ENCODE data around the gene SSBP4.

The SSBP4 gene

DNA sequence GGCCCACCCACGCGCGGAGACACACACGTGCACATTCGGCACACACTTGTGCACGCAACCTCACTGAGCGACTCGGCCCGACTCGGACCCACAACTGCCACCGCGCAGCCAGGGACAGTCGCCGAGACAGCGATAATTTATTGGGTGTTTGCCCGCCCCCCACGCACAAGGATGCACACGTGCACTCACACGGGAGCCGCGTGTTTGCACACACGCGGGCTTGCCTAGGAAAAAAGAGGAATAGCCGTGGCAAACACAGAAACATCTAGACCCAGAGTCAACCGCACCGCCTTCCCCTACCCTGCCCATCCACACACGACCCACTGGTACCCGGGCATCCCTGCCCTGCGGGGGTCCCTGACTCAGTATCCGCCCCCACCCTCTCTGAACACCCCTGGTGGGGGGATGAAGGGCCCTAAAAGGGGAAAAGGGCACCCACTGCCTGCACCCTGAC lies 1.1 kb upstream of the SSBP4 start:
- TF ChIP-seq, protein P1, sequence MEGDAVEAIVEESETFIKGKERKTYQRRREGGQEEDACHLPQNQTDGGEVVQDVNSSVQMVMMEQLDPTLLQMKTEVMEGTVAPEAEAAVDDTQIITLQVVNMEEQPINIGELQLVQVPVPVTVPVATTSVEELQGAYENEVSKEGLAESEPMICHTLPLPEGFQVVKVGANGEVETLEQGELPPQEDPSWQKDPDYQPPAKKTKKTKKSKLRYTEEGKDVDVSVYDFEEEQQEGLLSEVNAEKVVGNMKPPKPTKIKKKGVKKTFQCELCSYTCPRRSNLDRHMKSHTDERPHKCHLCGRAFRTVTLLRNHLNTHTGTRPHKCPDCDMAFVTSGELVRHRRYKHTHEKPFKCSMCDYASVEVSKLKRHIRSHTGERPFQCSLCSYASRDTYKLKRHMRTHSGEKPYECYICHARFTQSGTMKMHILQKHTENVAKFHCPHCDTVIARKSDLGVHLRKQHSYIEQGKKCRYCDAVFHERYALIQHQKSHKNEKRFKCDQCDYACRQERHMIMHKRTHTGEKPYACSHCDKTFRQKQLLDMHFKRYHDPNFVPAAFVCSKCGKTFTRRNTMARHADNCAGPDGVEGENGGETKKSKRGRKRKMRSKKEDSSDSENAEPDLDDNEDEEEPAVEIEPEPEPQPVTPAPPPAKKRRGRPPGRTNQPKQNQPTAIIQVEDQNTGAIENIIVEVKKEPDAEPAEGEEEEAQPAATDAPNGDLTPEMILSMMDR (conservative IDR thresholded peaks at IDR 0.05; ENCODE audit: low read depth, low read length), result no peak
- H3K4me3 ChIP-seq (ENCODE audit: low read length), result peak overlapping the region; percentile 6
- no peak for DNase-seq (ENCODE audit: low read depth)

DNA sequence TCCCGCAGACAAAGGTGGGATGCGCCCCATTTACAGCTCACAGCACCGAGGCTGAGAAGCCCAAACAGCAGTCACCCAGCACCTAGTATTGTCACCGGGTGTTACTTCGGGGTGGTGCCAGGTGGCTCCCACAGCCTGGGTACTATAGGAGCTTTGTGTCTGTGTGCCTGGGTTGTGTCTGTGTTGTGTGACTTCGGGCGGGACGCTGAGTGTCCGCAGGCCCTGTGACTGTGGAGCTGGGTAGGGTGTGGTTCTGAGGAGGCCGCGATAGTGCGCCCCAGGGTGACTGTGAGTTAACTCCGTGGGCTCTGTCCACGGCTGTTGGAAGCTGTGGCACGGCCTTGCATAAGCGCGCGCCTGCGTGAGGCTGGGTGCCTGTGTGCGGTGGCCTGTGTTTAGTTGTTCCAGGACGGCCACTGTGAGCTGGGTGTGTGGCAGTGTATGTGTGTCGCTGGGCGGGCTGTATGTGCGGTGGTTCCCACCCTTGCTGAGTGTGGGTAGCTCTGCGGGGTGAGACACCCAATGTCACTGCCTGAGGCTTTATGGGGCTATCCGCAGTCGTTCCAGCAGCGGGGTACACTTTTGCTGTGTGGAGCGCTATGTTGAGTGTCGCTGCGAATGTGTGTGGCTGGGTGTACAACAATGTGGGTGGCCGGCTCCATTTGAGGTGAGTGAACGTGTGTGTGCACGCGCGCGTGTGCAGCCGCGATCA lies 559 bp upstream of the SSBP4 start:
- TF ChIP-seq, protein P1 (conservative IDR thresholded peaks at IDR 0.05; ENCODE audit: low read depth, low read length), result no peak
- H3K4me3 ChIP-seq (ENCODE audit: low read length), result peak overlapping the region; percentile 32
- DNase-seq (ENCODE audit: low read depth), result no peak

DNA sequence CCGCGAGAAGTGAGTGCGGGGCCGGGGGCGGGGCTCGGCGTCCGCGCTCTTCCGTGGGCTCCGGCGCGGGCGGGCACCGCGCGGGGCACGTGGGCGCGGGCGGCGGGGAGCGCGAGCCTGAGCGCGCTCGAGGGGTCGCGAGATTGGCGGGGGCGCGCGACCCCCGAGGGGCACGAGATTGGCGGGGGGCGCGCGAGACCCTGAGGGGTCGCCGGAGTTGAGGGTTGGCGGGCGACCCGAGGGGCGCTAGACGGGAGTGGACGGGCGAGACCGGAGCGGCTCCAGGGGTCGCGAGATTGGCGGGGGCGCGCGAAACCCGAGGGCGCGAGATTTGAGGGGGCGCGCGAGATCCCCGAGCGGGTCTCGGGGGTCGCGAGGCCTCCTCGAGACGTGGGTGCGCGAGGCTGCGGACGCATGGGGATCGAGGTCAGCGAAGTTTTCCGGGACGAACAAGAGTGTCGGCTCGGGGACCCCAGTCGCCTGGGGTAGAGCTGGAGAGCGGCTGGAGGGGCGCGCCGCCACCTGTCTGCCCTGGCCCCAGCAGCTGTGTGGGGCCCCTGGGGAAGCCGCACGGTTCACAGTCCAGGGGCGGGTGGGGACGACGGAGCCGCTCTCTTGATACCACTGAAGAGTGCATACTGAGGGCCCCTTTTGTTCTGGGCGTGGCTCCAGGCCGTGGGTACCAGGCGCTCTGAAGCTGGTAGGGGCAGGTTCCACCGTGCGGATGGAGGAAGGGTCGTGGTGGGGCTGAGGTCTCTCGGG lies 682 bp downstream of the SSBP4 start:
- TF ChIP-seq, protein P1 (conservative IDR thresholded peaks at IDR 0.05; ENCODE audit: low read depth, low read length), result no peak
- no peak for DNase-seq (ENCODE audit: low read depth)
- peak overlapping the region; percentile 64 for H3K4me3 ChIP-seq (ENCODE audit: low read length)

DNA sequence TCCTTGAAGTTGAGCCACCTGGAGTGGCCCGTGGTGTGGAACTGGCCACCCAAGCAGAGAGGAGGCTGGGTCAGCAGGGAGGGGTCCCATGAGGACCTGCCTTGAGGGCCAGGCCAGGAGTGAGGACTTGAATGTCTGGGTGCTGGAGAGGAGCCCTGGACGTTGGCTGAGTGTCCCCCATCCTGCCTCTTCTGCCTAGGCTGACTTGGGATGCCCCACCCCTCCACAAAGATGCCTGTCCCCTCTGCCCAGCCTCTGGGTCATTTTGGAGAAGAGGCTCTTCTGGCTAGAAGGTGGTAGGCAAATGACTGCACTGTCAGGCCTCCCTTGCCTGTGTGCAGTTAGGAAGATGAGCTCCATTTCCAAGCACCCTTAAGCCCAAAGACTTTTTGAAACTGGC lies 1.7 kb downstream of the SSBP4 start:
- no peak for DNase-seq (ENCODE audit: low read depth)
- peak overlapping the region; percentile 64 for H3K4me3 ChIP-seq (ENCODE audit: low read length)
- TF ChIP-seq, protein P1 (conservative IDR thresholded peaks at IDR 0.05; ENCODE audit: low read depth, low read length), result no peak

DNA sequence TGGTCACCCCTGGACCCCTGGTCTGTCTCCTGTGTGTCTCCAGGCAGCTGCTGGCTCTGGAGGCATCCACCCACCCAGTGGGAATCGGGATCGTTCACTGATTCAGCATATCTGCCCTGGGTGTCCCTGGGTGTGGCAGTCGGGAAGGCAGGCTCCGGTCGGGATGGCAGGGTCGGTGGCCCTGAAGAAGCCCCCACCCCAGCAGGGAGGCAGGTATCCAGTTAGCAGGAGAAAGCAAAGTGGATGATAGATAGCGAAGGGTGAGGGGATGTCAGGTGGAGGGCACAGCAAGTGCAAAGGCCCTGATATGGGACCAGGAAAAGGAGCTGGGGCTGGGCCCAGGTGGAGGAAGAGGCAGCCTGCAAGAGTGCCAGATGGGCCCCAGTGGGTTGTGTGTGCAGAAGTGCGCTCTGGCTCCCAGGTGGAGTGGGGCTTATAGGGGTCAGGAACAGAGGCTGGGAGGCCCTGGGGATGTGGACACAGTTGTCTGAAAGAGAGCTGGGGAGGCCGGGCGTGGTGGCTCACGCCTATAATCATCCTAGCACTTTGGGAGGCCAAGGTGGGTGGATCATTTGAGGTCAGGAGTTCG lies 2.3 kb downstream of the SSBP4 start:
- TF ChIP-seq, protein P1 (conservative IDR thresholded peaks at IDR 0.05; ENCODE audit: low read depth, low read length), result no peak
- DNase-seq (ENCODE audit: low read depth), result no peak
- H3K4me3 ChIP-seq (ENCODE audit: low read length), result no peak overlapping the region

DNA sequence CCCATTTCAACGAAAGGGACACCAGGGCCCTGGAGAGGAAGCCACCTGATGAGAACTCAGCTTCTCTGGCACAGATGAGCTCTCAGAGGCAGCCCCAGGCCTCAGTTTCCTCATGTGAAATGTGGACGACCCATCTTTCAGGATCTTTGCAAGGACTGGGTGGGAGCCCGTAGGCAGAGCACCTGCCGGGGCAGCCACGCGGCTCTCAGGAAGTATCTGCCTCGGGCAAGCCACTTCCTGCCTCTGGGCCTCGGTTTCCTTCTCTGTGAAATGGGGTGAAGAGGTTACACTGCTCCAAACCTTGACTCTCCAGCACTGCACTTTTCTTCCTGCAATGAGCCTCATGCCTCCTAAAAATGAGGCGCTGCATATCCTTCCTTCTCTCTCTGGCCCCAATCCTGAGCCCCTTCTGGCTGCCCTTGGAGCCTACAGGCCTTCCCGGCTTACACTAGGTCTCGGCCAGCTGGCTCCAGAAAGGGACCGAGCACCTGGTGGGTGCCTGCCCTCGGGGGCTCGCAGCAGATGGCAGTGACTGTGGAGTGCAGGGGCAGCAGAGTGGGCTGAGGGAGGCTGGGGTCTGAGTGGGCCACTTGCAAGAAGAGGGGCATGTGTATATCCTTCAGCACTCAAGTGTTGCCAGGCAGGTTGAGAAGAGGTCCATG lies 3.5 kb downstream of the SSBP4 start:
- DNase-seq (ENCODE audit: low read depth), result no peak
- TF ChIP-seq, protein P1 (conservative IDR thresholded peaks at IDR 0.05; ENCODE audit: low read depth, low read length), result no peak
- no peak overlapping the region for H3K4me3 ChIP-seq (ENCODE audit: low read length)
